Pons (tissue), 1 donor: ENCODE measurements around the gene CXCR6.

ENCODE experiments used
- DNase-seq: peaks from one replicate; pipeline ENCODE4 v3.0.0-alpha.2; 2016; ENCODE audit warnings: low spot score

CXCR6 gene

DNA sequence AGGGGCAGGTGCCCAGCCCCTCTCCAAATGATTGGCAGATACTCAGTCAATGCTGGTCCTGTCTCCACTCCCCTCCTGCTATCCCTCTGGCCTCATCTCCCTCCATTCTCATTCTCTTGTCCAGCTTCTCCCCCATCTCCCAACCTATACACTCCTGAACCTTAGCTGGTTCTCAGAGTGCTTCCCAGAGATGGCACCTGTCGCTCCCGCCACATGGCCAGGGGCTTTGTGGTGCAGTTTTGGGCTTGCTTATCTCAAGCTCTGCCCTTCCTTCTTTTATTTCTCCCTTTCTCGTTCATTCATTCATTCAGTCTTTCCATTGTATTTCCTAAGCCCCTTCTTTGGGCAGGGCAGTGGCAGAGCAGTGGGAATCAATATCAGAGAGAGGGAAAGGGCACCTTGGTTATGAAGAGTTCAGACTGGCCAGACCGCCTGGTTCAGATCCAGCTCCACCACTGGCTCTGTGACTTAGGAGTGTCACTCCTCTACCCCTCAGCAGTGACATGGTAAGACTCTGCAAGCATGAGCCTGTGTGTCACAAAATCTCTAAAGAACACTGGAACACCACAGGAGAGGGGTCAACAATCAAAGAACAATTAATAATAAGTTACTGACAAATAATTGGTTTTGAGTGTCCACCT is 20.2 kb upstream of the CXCR6 start:
- DNase-seq = no peak

GRCh38 chr3:45923755-45924154 is 19.5 kb upstream of the CXCR6 start:
- no peak for DNase-seq

DNA sequence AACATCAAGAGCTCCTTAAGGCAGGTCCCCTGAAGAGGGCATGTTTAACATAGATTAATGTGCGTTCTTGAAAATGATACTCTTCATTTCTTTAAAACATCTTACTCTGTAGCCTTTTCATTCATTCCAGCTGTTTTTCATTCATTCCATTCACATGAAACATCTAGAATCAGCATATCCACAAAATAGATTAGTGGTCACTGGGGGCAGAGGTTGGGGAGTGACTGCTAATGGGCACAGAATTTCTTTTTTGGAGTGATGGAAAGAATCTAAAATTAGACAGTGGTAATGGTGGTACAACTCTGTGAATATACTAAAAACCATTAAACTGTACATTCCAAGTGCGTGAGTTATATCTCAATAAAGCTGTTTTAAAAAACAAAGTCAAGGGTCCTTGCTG is 15.4 kb upstream of the CXCR6 start:
- DNase-seq = no peak

- peak; percentile 6 for DNase-seq
Observed at GRCh38 chr3:45929042-45929679, 14.1 kb upstream of the CXCR6 start.

DNA sequence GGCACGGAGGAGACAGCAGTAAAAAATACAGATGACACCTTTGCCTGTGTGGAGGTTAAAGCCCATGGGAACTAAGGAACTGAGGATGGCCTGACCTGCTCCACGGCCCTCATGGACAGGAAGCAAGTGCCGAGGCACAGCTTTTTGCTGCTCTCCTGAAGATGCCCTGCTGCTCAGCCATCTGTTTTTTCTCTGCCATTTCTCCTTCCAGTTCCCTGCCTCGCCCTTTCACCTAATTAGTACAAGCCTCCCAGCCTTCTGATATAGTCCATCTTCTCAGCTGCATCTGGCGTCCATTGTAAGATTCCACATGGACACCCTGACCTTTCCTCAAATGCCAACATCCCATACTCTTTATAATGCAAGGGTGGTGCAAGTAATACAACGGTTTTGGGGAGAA is 11.8 kb upstream of the CXCR6 start:
- no peak for DNase-seq

DNA sequence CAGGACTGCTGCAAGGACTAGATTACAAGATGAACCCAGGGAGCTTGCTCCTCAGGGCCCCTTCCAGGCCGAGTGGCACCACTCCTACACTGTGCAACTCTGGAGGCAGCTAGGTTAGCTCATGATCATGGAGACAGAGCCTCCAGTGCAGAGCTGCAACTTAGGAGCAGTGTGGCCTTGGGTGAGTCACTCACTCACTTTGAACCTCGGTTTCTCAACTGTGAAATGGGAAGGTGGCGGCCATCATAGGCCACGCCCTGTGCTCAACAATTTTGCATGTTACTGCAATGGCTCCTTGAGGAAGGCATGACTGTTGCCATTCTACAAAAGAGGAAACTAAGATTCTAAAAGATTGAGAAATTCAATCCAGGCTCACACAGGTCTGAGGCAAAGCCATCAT is 11.2 kb upstream of the CXCR6 start:
- DNase-seq = no peak

DNA sequence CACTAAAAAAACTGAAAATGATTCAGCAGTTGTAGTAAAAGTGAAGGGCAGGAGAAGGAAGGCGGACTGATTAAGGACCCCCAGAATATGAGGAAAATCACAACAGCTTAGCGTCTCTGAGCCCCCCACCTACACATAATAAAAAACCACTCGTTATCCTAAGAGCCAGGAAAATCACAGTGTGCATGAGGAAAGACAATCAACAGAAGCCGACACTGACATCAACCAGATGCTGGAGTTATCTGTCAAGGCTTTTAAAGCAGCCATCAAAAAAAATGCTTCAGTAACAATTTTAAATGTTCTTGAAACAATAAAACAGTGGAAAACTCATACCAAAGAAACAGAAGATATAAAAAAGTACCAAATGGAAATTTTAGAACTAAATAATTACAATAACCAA is 9.7 kb upstream of the CXCR6 start:
- DNase-seq = no peak

DNA sequence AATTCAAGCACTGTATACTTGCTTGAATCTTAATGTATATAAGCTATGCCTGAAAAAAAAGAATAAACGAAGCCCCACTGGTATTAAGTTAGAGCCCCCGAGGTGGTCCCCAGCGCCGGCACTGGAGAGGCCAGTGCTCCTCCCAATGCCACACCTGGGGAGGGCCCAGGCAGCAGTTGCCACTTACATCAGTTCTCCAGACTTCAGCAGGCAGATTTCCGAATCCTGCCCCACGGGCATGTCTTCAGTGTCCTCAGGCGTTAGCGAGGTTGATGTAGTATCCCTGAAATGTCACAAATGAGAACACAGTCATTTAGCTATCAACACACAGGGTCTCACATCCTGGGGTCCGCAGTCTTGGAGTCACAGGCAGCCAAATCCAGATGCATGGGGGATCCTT is 7.0 kb upstream of the CXCR6 start:
- no peak for DNase-seq

DNA sequence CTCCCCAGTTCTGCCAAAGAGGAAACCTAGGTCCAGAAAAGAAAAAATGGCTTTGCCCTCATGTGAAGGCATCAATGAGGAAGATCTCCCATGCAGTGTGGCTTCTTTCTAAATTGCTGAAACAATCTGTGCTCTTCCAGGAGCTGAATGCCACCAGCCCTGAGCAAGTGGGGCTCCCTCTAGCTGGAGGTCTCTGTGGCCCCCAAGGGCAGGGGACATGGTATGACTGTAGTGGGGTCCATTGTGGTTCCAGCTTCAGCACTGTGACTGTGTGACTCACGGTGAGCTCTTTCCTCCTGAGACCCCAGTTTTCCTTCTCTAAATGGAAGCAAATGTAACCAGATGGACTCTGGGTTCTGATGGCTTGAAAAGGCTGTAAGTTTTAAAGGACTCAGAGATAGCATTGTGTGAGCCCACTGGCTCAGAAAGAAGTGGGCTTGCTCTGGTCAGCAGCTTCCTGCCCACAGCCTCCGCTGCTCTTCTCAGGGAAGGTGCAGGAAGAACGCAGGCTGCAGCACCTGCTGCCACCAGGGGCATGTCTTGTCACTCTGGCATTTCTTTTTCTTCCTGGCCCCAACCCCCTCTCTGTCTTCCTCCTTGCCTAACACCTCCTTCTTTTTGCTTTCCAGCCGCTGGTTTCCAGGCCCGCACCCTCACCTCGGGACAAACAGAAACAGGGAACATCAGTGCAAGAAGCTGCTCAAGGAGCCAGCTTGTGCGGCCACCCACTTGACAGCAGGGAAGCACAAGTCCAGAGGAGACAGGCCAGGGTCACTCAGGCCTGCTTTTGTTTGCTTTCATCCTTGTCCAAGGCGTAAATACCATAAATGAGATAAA is 5.8 kb upstream of the CXCR6 start:
- no peak for DNase-seq

DNA sequence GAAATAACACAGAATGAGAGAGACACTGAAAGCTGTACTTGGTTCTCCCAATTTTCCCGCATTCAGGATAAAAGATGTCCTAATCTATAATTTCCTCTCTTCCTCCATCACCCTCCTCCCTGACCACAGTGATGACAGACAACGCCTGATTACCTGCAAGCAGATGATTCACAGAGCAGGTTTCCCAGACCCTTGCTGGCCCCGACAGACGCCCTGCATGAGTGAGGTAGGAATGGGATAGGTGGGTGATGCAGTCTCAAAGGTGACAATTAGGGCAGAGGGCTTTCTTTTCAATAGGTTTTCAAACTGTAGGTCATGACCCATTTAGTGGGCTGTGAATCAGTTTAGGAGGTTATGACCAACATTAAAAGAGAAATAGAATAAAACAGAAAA is 5.2 kb upstream of the CXCR6 start:
- no peak for DNase-seq

- peak; percentile 94 for DNase-seq
Observed at GRCh38 chr3:45938864-45939263, 4.4 kb upstream of the CXCR6 start.

- DNase-seq = peak; percentile 24
Observed at GRCh38 chr3:45939341-45939771, 3.9 kb upstream of the CXCR6 start.

GRCh38 chr3:45940004-45940780 is 3.1 kb upstream of the CXCR6 start:
- no peak for DNase-seq

GRCh38 chr3:45940781-45941365 is 2.4 kb upstream of the CXCR6 start:
- no peak for DNase-seq

- DNase-seq = no peak
Observed at GRCh38 chr3:45942051-45942825, 1.0 kb upstream of the CXCR6 start.

GRCh38 chr3:45944830-45945620 is 1.8 kb downstream of the CXCR6 start:
- no peak for DNase-seq

- no peak for DNase-seq
Observed at GRCh38 chr3:45946307-45946706, 3.0 kb downstream of the CXCR6 start.

GRCh38 chr3:45946875-45947274 is 3.6 kb downstream of the CXCR6 start:
- no peak for DNase-seq

DNA sequence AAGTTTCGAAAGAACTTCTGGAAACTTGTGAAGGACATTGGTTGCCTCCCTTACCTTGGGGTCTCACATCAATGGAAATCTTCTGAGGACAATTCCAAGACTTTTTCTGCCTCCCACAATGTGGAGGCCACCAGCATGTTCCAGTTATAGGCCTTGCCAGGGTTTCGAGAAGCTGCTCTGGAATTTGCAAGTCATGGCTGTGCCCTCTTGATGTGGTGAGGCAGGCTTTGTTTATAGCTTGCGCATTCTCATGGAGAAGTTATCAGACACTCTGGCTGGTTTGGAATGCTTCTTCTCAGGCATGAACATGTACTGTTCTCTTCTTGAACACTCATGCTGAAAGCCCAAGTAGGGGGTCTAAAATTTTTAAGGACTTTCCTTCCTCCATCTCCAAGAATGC is 4.1 kb downstream of the CXCR6 start:
- no peak for DNase-seq

GRCh38 chr3:45948311-45948781 is 5.1 kb downstream of the CXCR6 start:
- DNase-seq = no peak
